NB4 (cell line): ENCODE data around the gene HS3ST2.

Source experiments
- DNase-seq: peaks from one replicate; pipeline ENCODE4 v3.0.0; 2010; ENCODE audit warnings: low read depth
- H3K4me3 ChIP-seq: one replicate; pipeline ENCODE4 v1.5.1; 2011; ENCODE audit warnings: mild to moderate bottlenecking, low read depth, low read length, moderate library complexity
- CTCF ChIP-seq: IDR thresholded peaks from one replicate; pipeline ENCODE4 v1.5.1; 2012; ENCODE audit warnings: low read depth, low read length
- MAX ChIP-seq: IDR thresholded peaks from 2 replicates; pipeline ENCODE4 v1.6.1; 2011; ENCODE audit warnings: low read depth, low read length
- MYC ChIP-seq: IDR thresholded peaks from 2 replicates; pipeline ENCODE4 v1.6.1; 2011; ENCODE audit warnings: low read depth, low read length
- POLR2A ChIP-seq: IDR thresholded peaks from 2 replicates; pipeline ENCODE4 v1.6.1; 2011; ENCODE audit warnings: mild to moderate bottlenecking; ENCODE audit not compliant: insufficient read length; ENCODE audit errors: extremely low read depth

Gene HS3ST2

GRCh38 chr16:22864375-22864774 is 50.4 kb downstream of the HS3ST2 start:
- no peak overlapping the region for H3K4me3 ChIP-seq
- DNase-seq = no peak
- TF ChIP-seq MAX (no peak), CTCF (no peak), MYC (no peak), POLR2A (no peak)

- no peak for DNase-seq
- no peak overlapping the region for H3K4me3 ChIP-seq
- no peak for TF ChIP-seq CTCF
These were observed 54.7 kb downstream of the HS3ST2 start for GRCh38 chr16:22868593-22869224.

GRCh38 chr16:22871861-22872260 is 57.9 kb downstream of the HS3ST2 start:
- no peak for DNase-seq
- TF ChIP-seq CTCF (no peak), MYC (no peak), MAX (no peak), POLR2A (no peak)
- no peak overlapping the region for H3K4me3 ChIP-seq

GRCh38 chr16:22874394-22874793 is 60.4 kb downstream of the HS3ST2 start:
- TF ChIP-seq POLR2A = no peak
- TF ChIP-seq MYC = no peak
- no peak overlapping the region for H3K4me3 ChIP-seq
- DNase-seq = no peak

GRCh38 chr16:22878955-22879354 is 65.0 kb downstream of the HS3ST2 start:
- no peak for DNase-seq
- H3K4me3 ChIP-seq = no peak overlapping the region
- TF ChIP-seq POLR2A (no peak), CTCF (no peak), MAX (no peak), MYC (no peak)

- TF ChIP-seq MAX (no peak), MYC (no peak), CTCF (no peak), POLR2A (no peak)
- no peak for DNase-seq
- no peak overlapping the region for H3K4me3 ChIP-seq
These were observed 65.5 kb downstream of the HS3ST2 start for GRCh38 chr16:22879466-22879865.
